ENCODE results near the gene RAPGEF3.

The RAPGEF3 gene

DNA sequence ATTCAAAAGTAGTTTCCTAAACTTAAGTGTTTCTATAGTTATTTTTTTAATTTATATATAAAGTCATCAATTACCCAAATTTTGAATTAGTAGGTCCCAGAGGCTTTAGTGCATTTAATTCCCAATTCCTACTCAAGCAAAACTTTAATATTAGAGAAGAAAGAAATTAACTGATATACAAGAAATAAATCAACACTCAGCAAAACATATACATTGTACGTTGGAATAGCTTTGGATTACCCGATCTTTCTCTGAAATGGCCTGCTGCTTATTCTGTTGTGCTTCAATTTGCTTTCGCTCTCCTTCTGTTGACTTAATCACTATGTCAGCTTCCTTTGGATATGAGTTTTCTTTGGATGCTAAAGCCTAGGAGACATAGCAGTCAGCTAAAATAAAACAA lies 71.0 kb downstream of the RAPGEF3 start:
- DNase-seq (ENCODE audit: low read depth), result no peak

DNA sequence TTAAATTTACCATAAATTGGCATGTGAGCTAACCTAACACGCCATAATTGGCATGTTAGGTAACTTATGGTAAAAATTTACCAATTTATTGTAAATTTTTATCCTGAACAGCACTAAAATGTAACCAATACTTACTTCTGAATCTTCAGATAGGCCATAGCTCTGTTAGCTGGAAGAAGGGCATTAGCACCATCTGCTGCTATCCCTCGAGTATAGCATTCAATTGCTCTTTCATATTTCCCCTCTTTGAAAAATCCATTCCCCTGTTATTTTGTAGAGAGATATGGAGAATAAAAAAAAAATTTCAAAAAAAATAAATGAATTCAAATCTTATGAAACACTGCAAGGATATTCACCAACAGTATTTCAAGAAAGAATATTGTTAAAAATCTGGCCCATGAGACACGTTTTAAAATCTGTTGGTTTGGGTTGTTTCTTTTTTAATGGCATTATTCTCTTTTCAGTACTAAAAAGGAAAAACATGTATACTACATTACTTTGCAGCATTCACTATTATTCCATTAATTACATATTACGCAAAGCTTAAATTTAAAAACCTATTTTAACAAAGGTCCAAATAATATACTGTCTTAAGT lies 71.9 kb downstream of the RAPGEF3 start:
- peak; percentile 59 for DNase-seq (ENCODE audit: low read depth)

Measured in iris pigment epithelial cell (primary cell).